Umbilical cord (tissue), 1 donor: Measurements from ENCODE around the gene GKN2. TPM values are rescaled to one million over a fixed set of nuclear protein-coding genes. Genes with fewer than 3 reads are reported as not detected.

Experiments used
- total RNA-seq: library from RNA; depleted of rRNA; stranded (reverse); fragments of >200 nt; gene quantifications from one replicate; pipeline ENCODE4 v1.2.3, GENCODE V29; 2014; ENCODE audit warnings: low replicate concordance; ENCODE audit not compliant: insufficient read depth

GKN2 gene
- total RNA-seq, 1 donor from 2014 or later, result 0.96 TPM

Other genes with a start within 250 kb of the GKN2 start
- gene ARHGAP25, start 218.1 kb downstream of the GKN2 start, total RNA-seq, result 7.7 TPM
- gene BMP10, start 81.5 kb downstream of the GKN2 start, total RNA-seq, result 0.48 TPM
- gene GKN1, start 21.7 kb upstream of the GKN2 start, total RNA-seq, result not detected
- 137 TPM for gene ANTXR1, start 60.3 kb upstream of the GKN2 start, total RNA-seq